GM23338 (cell line): ENCODE data around the gene SRCAP.

Source experiments
- CREB1 ChIP-seq: fragments of 250-450 bp; sonication (Bioruptor Pico); IDR thresholded peaks from 2 replicates; pipeline ENCODE4 v1.5.0; 2020; ENCODE audit warnings: low read depth, mild to moderate bottlenecking, moderate library complexity
- CTCF ChIP-seq, 2 experiments: fragments of 200-600 bp in 1 of 2; sonication (generic) in 1 of 2; conservative IDR thresholded peaks; 2 replicates each; pipeline versions ENCODE4 v1.5.1 to v1.6.1; 2016 to 2017; ENCODE audit warnings: antibody characterized with exemption in 2 of 2, low read depth in 2 of 2, mild to moderate bottlenecking in 2 of 2, moderate library complexity in 1 of 2
- EZH2 ChIP-seq: fragments of 200-600 bp; sonication (generic); IDR thresholded peaks from one replicate; pipeline ENCODE4 v1.8.0; 2017; ENCODE audit warnings: antibody characterized with exemption, mild to moderate bottlenecking, low read depth; ENCODE audit not compliant: unreplicated experiment
- EZH2phosphoT487 ChIP-seq: fragments of 200-600 bp; sonication (generic); IDR thresholded peaks from one replicate; pipeline ENCODE4 v1.8.1; 2018; ENCODE audit warnings: antibody characterized with exemption; ENCODE audit not compliant: unreplicated experiment
- JUNB ChIP-seq: IDR thresholded peaks from one replicate; pipeline ENCODE4 v1.6.1; 2016; ENCODE audit warnings: antibody characterized with exemption; ENCODE audit not compliant: unreplicated experiment
- NANOG ChIP-seq: IDR thresholded peaks from 2 replicates; pipeline ENCODE4 v1.6.1; 2016; ENCODE audit warnings: antibody characterized with exemption, borderline replicate concordance
- POLR2AphosphoS5 ChIP-seq: IDR thresholded peaks from 2 replicates; pipeline ENCODE4 v1.6.1; 2016; ENCODE audit warnings: antibody characterized with exemption, low read depth
- REST ChIP-seq: IDR thresholded peaks from one replicate; pipeline ENCODE4 v1.6.1; 2018; ENCODE audit warnings: antibody characterized with exemption; ENCODE audit not compliant: unreplicated experiment
- ZNF331 ChIP-seq: fragments of 250-450 bp; sonication (Bioruptor Pico); IDR thresholded peaks from 2 replicates; pipeline ENCODE4 v1.5.0; 2020; ENCODE audit warnings: low read depth, mild to moderate bottlenecking, moderate library complexity
- TF ChIP-seq, protein P1 (sequence below): IDR thresholded peaks from 2 replicates; pipeline ENCODE4 v1.6.1; 2016; ENCODE audit warnings: antibody characterized with exemption

GRCh38 chr16:30773826-30774225 lies 74.9 kb downstream of the SRCAP start:
- TF ChIP-seq CTCF (conservative IDR thresholded peaks at IDR 0.05; ENCODE audit: low read depth in 2 of 2) (no peak), POLR2AphosphoS5 (no peak), EZH2phosphoT487 (no peak), REST (no peak), CREB1 (no peak), EZH2 (no peak), ZNF331 (CRISPR knock-in tag) (no peak), NANOG (no peak), JUNB (no peak)
- TF ChIP-seq, protein P1, sequence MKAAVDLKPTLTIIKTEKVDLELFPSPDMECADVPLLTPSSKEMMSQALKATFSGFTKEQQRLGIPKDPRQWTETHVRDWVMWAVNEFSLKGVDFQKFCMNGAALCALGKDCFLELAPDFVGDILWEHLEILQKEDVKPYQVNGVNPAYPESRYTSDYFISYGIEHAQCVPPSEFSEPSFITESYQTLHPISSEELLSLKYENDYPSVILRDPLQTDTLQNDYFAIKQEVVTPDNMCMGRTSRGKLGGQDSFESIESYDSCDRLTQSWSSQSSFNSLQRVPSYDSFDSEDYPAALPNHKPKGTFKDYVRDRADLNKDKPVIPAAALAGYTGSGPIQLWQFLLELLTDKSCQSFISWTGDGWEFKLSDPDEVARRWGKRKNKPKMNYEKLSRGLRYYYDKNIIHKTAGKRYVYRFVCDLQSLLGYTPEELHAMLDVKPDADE, result no peak
